HepG2 (cell line): ENCODE measurements around the gene TMEM253. TPM values are rescaled to one million over a fixed set of nuclear protein-coding genes. Genes with fewer than 3 reads are reported as not detected.
A peak's percentile ranks its signal among the peaks of the same experiment; 100 is the strongest.

Experiments
- CCAR2 ChIP-seq: fragments of 200-400 bp; formaldehyde crosslinking; optimal IDR thresholded peaks from 2 replicates; pipeline ENCODE3; 2018; ENCODE audit warnings: low read depth, mild to moderate bottlenecking, low read length, moderate library complexity
- FOSL2 ChIP-seq: sonication (generic); formaldehyde crosslinking; IDR thresholded peaks from 2 replicates; pipeline ENCODE4 v1.4.0; 2020; ENCODE audit warnings: missing genetic modification reagents
- FOXM1 ChIP-seq: sonication (generic); formaldehyde crosslinking; IDR thresholded peaks from 2 replicates; pipeline ENCODE4 v1.5.0; 2020; ENCODE audit warnings: missing genetic modification reagents
- GABPB1 ChIP-seq: IDR thresholded peaks from 2 replicates; pipeline ENCODE4 v1.6.1; 2016; ENCODE audit warnings: mild to moderate bottlenecking, missing genetic modification reagents, moderate library complexity, missing compliant biosample characterization
- MAZ ChIP-seq, 2 experiments: sonication (generic) in 1 of 2; formaldehyde crosslinking in 1 of 2; IDR thresholded peaks; 2 replicates each; pipeline versions ENCODE4 v1.5.0 to v1.6.1; 2012 to 2020; ENCODE audit warnings: low read depth in 2 of 2, mild to moderate bottlenecking in 2 of 2, borderline replicate concordance in 1 of 2, improper control_type of control experiment in 1 of 2, low read length in 1 of 2, missing genetic modification reagents in 1 of 2, moderate library complexity in 1 of 2
- PAXIP1 ChIP-seq: sonication (generic); formaldehyde crosslinking; conservative IDR thresholded peaks from 2 replicates; pipeline ENCODE4 v1.4.0; 2020; ENCODE audit warnings: mild to moderate bottlenecking, missing genetic modification reagents, moderate library complexity
- PLRG1 ChIP-seq: fragments of 450-650 bp; conservative IDR thresholded peaks from 2 replicates; pipeline ENCODE4 v1.6.1; 2016
- SATB2 ChIP-seq: sonication (generic); formaldehyde crosslinking; IDR thresholded peaks from 2 replicates; pipeline ENCODE4 v1.5.0; 2020; ENCODE audit warnings: missing genetic modification reagents
- SRY ChIP-seq: sonication (generic); formaldehyde crosslinking; IDR thresholded peaks from 2 replicates; pipeline ENCODE4 v1.8.0; 2022; ENCODE audit warnings: mild to moderate bottlenecking, missing genetic modification reagents
- TBX3 ChIP-seq: fragments of 450-650 bp; IDR thresholded peaks from 2 replicates; pipeline ENCODE4 v1.6.1; 2017; ENCODE audit warnings: antibody characterized with exemption, mild to moderate bottlenecking, inconsistent platforms, borderline replicate concordance
- ZBTB38 ChIP-seq: sonication (generic); formaldehyde crosslinking; IDR thresholded peaks from 2 replicates; pipeline ENCODE4 v1.5.1; 2020; ENCODE audit warnings: mild to moderate bottlenecking, missing genetic modification reagents
- ZBTB44 ChIP-seq: sonication (generic); formaldehyde crosslinking; IDR thresholded peaks from 2 replicates; pipeline ENCODE4 v1.4.0; 2020; ENCODE audit warnings: missing genetic modification reagents
- ZBTB49 ChIP-seq: sonication (generic); formaldehyde crosslinking; IDR thresholded peaks from 2 replicates; pipeline ENCODE4 v1.4.0; 2020; ENCODE audit warnings: missing genetic modification reagents, borderline replicate concordance
- ZNF441 ChIP-seq: sonication (generic); formaldehyde crosslinking; IDR thresholded peaks from 2 replicates; pipeline ENCODE4 v1.7.0; 2021; ENCODE audit warnings: missing genetic modification reagents, borderline replicate concordance
- ZNF512B ChIP-seq: sonication (generic); formaldehyde crosslinking; IDR thresholded peaks from 2 replicates; pipeline ENCODE4 v1.5.1; 2020; ENCODE audit warnings: missing genetic modification reagents, mild to moderate bottlenecking, borderline replicate concordance
- ZNF562 ChIP-seq: sonication (generic); formaldehyde crosslinking; IDR thresholded peaks from 2 replicates; pipeline ENCODE4 v1.8.0; 2022; ENCODE audit warnings: missing genetic modification reagents, borderline replicate concordance
- ZNF737 ChIP-seq: sonication (generic); formaldehyde crosslinking; IDR thresholded peaks from 2 replicates; pipeline ENCODE4 v1.5.0; 2020; ENCODE audit warnings: missing genetic modification reagents, mild to moderate bottlenecking, borderline replicate concordance
- ZNF747 ChIP-seq: sonication (generic); formaldehyde crosslinking; IDR thresholded peaks from 2 replicates; pipeline ENCODE4 v1.8.1; 2023; ENCODE audit warnings: missing genetic modification reagents, mild to moderate bottlenecking, borderline replicate concordance
- polyA plus RNA-seq, 8 experiments: library from polyadenylated mRNA; depleted of rRNA in 3 of 8; stranded (reverse) in 7 of 8; unstranded in 1 of 8; fragments of >200 nt; fragmentation: Illumina TruSeq in 4 of 8; extraction: Trizol in 4 of 8; gene quantifications; 2 replicates each; pipeline versions ENCODE4 v1.2.1 to v1.2.3, GENCODE V29; 2011 to 2016; ENCODE audit warnings: low read depth in 4 of 8, missing spikeins in 1 of 8, mixed read lengths in 1 of 8; ENCODE audit not compliant: insufficient read depth in 1 of 8
- total RNA-seq, 5 experiments: library from RNA; depleted of rRNA; stranded (reverse); fragments of >200 nt; fragmentation: Illumina TruSeq; extraction: Trizol; gene quantifications; 2 replicates each; pipeline ENCODE4 v1.2.3, GENCODE V29; 2016; ENCODE audit warnings: low read depth in 1 of 5

The TMEM253 gene
- total and polyA plus RNA-seq, 2 of the 13 experiments (the other 11 are each of a cell fraction or from before 2014, with no cell fraction given): 0.29 to 0.45 TPM

GRCh38 chr14:21057803-21058675 lies 42.8 kb upstream of the TMEM253 start, which contains the start of gene RNASE8 (continued):
- TF ChIP-seq ZNF737 (CRISPR knock-in tag) (0 out of 2 replicates have a peak, but pooled peaks have one; percentile 55), ZBTB49 (CRISPR knock-in tag) (no peak), CCAR2 (no peak), ZNF747 (CRISPR knock-in tag) (no peak), ZNF441 (no peak), SATB2 (CRISPR knock-in tag) (no peak), ZNF562 (no peak), ZBTB38 (CRISPR knock-in tag) (peak; percentile 72; the same call in 1 of the 2 replicates), ZNF512B (CRISPR knock-in tag) (no peak), ZBTB44 (CRISPR knock-in tag) (no peak), FOSL2 (CRISPR knock-in tag) (peak; percentile 47), GABPB1 (CRISPR knock-in tag) (0 out of 2 replicates have a peak, but pooled peaks have one; percentile 32), FOXM1 (CRISPR knock-in tag) (no peak), SRY (CRISPR knock-in tag) (no peak), MAZ (IDR thresholded peaks at IDR 0.05; ENCODE audit: borderline replicate concordance, low read depth, low read length) (no peak), MAZ (CRISPR knock-in tag; IDR thresholded peaks at IDR 0.05; ENCODE audit: low read depth) (no peak), TBX3 (no peak), PAXIP1 (no peak; the same call in 1 of the 2 replicates), PLRG1 (no peak)
